Stimulated activated CD4-positive, alpha-beta T cell treated with anti-CD3 and anti-CD28 coated beads, Interleukin-12 subunit alpha, Interleukin-12 subunit beta, amount 100 ng/mL, for 24 hours (primary cell): ENCODE data around the gene RCOR3.
"Not testable (repeated sequence)": the region's sequence is repeated elsewhere in the genome, so short reads cannot be mapped to it uniquely, and the experiment has no call there.

Experiments used
- DNase-seq, 2 experiments: peaks; one replicate each; pipeline ENCODE4 v3.0.0-alpha.2; 2020; ENCODE audit warnings: low read depth in 2 of 2

Gene RCOR3

DNA sequence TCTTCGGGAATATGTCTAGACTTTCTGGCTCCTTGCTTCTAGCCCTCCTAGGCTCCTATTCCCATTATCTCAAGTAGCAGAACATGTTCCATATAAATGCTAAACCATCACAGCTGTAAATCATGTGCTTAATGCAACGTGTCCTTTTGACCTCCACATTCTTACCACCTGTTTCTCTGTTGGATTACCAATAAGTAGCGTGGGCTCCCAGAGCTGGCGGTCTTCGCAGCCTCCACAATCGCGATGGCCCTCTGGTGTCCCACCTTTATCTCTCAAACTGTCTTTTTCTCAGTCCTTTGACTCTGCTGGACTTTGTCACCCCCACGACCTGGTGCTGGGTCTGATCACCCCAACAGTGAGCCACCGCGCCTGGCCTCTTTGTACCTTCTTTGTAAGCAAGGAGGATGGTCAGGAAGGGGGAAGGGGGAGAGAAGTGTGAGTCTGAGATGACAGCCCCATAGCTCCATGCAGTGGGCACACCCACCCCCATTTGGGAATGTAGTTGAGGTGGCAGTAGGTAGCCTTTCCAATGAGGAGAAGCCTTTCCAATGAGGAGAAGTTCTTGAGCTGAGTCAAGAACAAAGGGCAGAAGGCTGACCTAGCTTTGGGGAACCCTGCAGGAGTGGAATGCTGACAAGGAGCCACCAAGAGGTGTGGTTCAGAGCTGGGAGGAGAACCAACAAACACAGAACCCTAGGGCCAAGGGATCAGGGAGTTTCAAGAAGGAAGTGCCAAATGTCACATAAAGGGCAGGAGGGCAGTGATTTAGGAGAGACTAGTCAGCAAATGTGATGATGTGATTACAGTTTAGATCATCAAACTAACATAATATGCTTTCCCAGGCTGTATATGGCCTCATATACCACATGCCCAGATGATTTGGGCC lies 81.7 kb downstream of the RCOR3 start:
- DNase-seq: no peak

- no peak for DNase-seq
Observed at GRCh38 chr1:211341999-211342398, 82.8 kb downstream of the RCOR3 start.

DNA sequence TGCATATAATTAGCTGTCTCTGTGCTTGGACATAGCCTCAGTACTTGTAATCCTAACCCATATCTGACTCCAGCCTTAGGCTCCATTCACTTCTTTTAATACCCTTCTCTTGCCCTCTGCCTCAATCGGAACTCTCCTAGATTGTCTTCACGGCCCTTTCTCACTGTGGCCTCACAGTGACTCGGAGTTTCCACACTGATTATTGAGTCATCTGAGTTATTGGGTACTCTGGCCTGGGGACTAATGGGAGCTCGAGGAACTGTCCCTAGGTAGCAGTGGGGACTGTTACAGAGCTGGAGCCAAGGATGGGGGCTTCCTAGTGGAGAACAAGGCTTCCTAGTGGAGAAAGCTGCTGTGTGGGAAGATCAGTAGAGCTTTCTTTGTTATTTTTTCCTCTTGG lies 84.4 kb downstream of the RCOR3 start:
- no peak for DNase-seq

DNA sequence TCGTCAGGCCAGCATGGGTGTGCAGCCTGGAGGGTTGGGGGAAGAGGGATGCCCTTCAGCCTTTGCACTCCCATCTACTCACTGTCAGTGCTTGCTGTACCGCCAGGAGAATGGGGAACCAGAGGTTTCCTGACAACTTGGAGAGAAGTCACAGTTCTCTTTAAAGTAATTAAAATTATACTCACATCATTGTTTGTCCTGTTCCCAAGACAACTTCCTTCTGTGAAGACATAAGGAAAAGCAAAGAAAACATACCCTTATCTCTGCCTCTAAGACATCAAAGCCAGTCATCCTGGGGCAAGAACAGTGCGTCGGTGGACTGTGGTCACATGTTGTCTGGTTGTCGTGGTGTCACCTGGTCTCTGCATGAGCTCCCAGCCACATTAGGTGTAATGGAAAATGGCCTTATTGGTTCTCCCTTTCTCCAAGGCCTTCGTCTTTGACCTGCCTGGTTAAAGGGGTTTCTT lies 85.0 kb downstream of the RCOR3 start:
- DNase-seq: no peak

DNA sequence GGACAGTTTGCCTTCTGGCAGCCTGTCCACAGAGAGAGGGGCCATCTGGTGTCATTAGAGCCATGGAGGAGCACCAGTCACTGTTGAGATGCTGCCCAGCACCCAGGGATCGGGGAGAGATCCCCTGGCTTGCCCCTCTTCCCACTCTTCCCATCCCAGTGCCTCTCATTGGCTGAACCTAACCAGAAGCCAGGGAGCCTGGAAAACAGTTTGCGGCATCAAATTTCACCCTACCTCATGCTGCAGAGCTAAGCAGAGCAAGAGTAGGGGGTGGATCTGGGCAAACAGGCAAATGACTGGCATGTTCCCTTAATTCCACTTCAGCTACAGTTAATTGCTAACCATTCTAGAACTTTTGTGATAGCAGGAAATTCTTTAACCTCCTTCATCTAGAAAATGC lies 86.6 kb downstream of the RCOR3 start:
- no peak for DNase-seq

- DNase-seq: no peak
Observed at GRCh38 chr1:211347077-211347844, 88.1 kb downstream of the RCOR3 start.

DNA sequence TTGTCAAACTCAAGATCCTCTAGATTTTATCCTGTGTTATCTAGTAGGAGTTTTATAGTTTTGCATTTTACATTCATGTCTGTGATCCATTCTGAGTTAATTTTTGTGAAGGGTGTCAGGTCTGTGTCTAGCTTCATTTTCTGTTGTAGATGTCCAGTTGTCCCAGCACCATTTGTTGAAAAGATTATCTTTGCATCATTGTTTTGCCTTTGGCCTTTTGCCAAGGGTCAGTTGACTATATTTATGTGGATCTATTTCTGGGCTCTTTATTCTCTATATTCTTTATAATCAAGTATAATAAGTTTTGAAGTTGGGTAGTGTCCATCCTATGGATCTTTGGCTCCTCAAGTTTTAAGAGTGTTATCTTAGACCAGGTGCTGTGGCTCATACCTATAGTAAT lies 89.4 kb downstream of the RCOR3 start:
- no peak for DNase-seq

GRCh38 chr1:211349741-211350140 lies 90.6 kb downstream of the RCOR3 start:
- DNase-seq: no peak

- DNase-seq: not testable (repeated sequence)
Observed at GRCh38 chr1:211352055-211352454, 92.9 kb downstream of the RCOR3 start.

- no peak for DNase-seq
Observed at GRCh38 chr1:211352465-211352864, 93.3 kb downstream of the RCOR3 start.

DNA sequence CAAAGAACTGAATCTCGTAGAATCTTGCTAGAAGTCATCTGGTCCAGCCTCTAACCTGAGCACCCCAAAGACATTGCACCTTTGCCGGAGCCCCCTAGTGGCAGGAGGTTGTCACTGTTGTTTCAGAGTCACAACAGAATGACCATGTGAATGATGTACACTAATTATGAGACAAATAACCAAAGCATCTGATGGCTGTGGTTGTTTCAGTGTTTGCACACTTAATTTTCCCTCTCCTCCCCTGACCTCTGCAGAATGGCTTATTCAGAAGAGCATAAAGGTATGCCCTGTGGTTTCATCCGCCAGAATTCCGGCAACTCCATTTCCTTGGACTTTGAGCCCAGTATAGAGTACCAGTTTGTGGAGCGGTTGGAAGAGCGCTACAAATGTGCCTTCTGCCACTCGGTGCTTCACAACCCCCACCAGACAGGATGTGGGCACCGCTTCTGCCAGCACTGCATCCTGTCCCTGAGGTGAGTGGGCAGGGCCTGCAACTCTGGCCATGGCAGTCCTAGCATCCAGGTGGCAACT lies 93.9 kb downstream of the RCOR3 start:
- DNase-seq: peak; percentile 31 to 54

- DNase-seq: no peak
Observed at GRCh38 chr1:211353562-211354212, 94.5 kb downstream of the RCOR3 start.

DNA sequence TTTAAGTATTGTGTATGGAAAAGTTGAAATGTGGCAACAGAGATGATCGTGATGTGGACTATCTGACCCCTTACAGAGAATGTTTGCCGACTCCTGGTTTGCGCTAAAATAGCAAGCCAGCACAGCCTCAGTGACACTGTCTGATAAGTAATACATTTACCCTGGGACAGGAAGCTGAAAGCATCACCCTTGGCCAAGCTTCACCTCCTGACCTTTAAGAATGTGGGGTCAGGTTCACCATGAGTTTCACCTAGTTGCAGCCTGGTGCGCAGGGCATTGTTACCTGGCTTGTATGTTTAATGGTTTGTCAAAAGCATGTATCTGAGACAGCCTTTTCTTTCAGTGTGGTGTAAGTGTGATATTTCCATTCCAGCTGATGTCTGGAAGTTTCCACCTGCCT lies 96.7 kb downstream of the RCOR3 start:
- no peak for DNase-seq

DNA sequence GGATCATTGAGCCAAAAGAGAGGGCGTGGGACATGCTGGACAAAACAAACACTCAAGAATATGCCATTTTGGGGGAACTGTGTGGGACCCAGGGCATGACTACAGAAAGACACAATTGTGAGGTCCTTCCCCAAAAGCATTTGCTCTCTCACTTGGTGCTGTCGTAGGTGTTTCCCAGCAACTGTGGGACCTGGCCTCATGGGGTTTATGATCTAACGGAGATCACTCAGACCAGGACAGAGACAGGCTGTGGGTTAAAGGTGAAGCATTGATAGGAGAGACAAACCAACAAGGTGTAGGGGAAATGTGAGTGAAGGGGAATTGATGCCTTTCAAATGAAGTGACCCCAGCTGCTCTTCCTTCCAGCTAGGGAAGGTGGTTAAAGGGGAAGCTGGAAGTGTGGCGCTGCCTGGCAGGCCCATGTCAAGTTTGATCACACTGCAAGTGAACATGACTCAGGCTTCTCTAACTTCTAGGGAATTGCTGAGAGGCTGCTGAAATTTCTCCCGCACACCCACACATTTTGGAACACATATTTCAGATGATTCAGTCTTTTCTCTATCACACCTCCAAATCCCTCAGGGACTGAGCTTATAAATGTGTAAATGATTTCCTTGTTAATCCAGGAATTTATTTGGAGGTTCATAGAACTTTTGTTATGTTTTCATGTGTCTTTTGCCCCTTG lies 97.7 kb downstream of the RCOR3 start:
- no peak for DNase-seq

GRCh38 chr1:211358685-211359084 lies 99.5 kb downstream of the RCOR3 start:
- no peak for DNase-seq

GRCh38 chr1:211359876-211360275 lies 100.7 kb downstream of the RCOR3 start:
- DNase-seq: no peak

DNA sequence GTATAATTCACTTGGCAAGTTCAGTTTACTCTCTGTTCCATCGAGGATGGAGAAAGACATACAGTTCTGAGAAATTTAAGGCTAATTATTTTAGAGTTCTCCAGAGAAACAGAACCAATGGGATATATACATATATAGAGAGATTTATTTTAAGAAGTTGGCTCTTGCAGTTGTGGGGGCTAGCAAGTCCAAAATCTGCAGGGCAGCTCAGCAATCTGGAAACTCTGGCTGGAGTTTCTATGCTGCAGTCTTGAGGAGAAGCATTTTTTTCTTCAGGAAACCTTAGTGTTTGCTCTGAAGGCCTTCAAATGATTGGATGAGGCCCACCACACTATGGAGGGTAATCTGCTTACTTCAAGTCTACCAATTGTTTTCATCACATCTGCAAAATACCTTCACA lies 102.0 kb downstream of the RCOR3 start:
- no peak for DNase-seq
